NB4 (cell line): Measurements from ENCODE around the gene ZNF827.

Experiments used
- CTCF ChIP-seq: IDR thresholded peaks from one replicate; pipeline ENCODE4 v1.5.1; 2012; ENCODE audit warnings: low read depth, low read length
- MAX ChIP-seq: IDR thresholded peaks from 2 replicates; pipeline ENCODE4 v1.6.1; 2011; ENCODE audit warnings: low read depth, low read length
- MYC ChIP-seq: IDR thresholded peaks from 2 replicates; pipeline ENCODE4 v1.6.1; 2011; ENCODE audit warnings: low read depth, low read length
- POLR2A ChIP-seq: IDR thresholded peaks from 2 replicates; pipeline ENCODE4 v1.6.1; 2011; ENCODE audit warnings: mild to moderate bottlenecking; ENCODE audit not compliant: insufficient read length; ENCODE audit errors: extremely low read depth

GRCh38 chr4:145819853-145820181 lies 118.8 kb downstream of the ZNF827 start:
- no peak for TF ChIP-seq CTCF
- no peak for TF ChIP-seq POLR2A
- TF ChIP-seq MAX: no peak
- no peak for TF ChIP-seq MYC
